Astrocyte (in vitro differentiated cells and primary cell): ENCODE data around the gene DCLK1. TPM values are rescaled to one million over a fixed set of nuclear protein-coding genes. Genes with fewer than 3 reads are reported as not detected.

ENCODE experiments used
- DNase-seq: peaks from one replicate; pipeline ENCODE4 v3.0.0-alpha.2; 2010; ENCODE audit warnings: low read depth
- FAIRE-seq: peaks from 2 replicates; lab custom pipeline; 2011; peaks lifted over from hg19 to GRCh38; lab: Jason Lieb, UNC
- H2AFZ ChIP-seq: 2 replicates; pipeline ENCODE4 v1.6.0; 2012; ENCODE audit warnings: low read depth, low read length, inconsistent platforms
- H3K27ac ChIP-seq: 2 replicates; pipeline ENCODE4 v1.5.1; 2011; ENCODE audit warnings: low read depth, low read length, inconsistent platforms
- H3K27me3 ChIP-seq: 2 replicates; pipeline ENCODE4 v1.6.0; 2011; ENCODE audit warnings: low read length, inconsistent platforms; ENCODE audit not compliant: insufficient read depth
- H3K36me3 ChIP-seq: 2 replicates; pipeline ENCODE4 v1.5.1; 2011; ENCODE audit warnings: low read length, inconsistent platforms; ENCODE audit not compliant: insufficient read depth
- H3K4me1 ChIP-seq: 2 replicates; pipeline ENCODE4 v1.5.1; 2011; ENCODE audit warnings: low read length, inconsistent platforms; ENCODE audit not compliant: insufficient read depth
- H3K4me2 ChIP-seq: 2 replicates; pipeline ENCODE4 v1.6.0; 2012; ENCODE audit warnings: low read length, inconsistent platforms
- H3K4me3 ChIP-seq: 2 replicates; pipeline ENCODE4 v1.5.1; 2011; ENCODE audit warnings: low read depth, mild to moderate bottlenecking, low read length, inconsistent platforms; ENCODE audit not compliant: insufficient read depth
- H3K79me2 ChIP-seq: 2 replicates; pipeline ENCODE4 v1.6.0; 2012; ENCODE audit warnings: mild to moderate bottlenecking, low read length, inconsistent platforms; ENCODE audit not compliant: insufficient read depth
- H3K9ac ChIP-seq: 2 replicates; pipeline ENCODE4 v1.6.0; 2012; ENCODE audit warnings: mild to moderate bottlenecking, low read length, inconsistent platforms
- H3K9me3 ChIP-seq: 2 replicates; pipeline ENCODE4 v1.5.1; 2012; ENCODE audit warnings: low read depth, mild to moderate bottlenecking, low read length, inconsistent platforms; ENCODE audit not compliant: insufficient read depth
- H4K20me1 ChIP-seq: 2 replicates; pipeline ENCODE4 v1.6.0; 2012; ENCODE audit warnings: low read length, inconsistent platforms; ENCODE audit not compliant: insufficient read depth
- H3K27ac Mint-ChIP-seq: one replicate; pipeline ENCODE4 v1.8.0; 2021; ENCODE audit warnings: mild to moderate bottlenecking, mixed read lengths; ENCODE audit not compliant: unreplicated experiment
- H3K27me3 Mint-ChIP-seq: one replicate; pipeline ENCODE4 v1.8.0; 2021; ENCODE audit warnings: low read depth, mixed read lengths; ENCODE audit not compliant: unreplicated experiment
- H3K36me3 Mint-ChIP-seq: one replicate; pipeline ENCODE4 v1.8.0; 2021; ENCODE audit warnings: low read depth, mixed read lengths; ENCODE audit not compliant: unreplicated experiment
- H3K4me1 Mint-ChIP-seq: one replicate; pipeline ENCODE4 v1.8.0; 2021; ENCODE audit warnings: low read depth, mixed read lengths; ENCODE audit not compliant: unreplicated experiment
- H3K4me3 Mint-ChIP-seq: one replicate; pipeline ENCODE4 v1.8.0; 2021; ENCODE audit warnings: mild to moderate bottlenecking, moderate library complexity, mixed read lengths; ENCODE audit not compliant: unreplicated experiment
- H3K9me3 Mint-ChIP-seq: one replicate; pipeline ENCODE4 v1.8.0; 2021; ENCODE audit warnings: mild to moderate bottlenecking, mixed read lengths; ENCODE audit not compliant: unreplicated experiment
- CTCF ChIP-seq: IDR thresholded peaks from 2 replicates; pipeline ENCODE4 v1.5.1; 2011; ENCODE audit warnings: low read depth, mild to moderate bottlenecking, inconsistent platforms, low read length, moderate library complexity; ENCODE audit not compliant: insufficient read depth
- EZH2 ChIP-seq: IDR thresholded peaks from 2 replicates; pipeline ENCODE4 v1.6.1; 2012; ENCODE audit warnings: mild to moderate bottlenecking, low read length, inconsistent platforms; ENCODE audit not compliant: insufficient read depth
- total RNA-seq: library from RNA; stranded (reverse); gene quantifications from 2 replicates; pipeline ENCODE4 v1.2.1, GENCODE V29; 2021

The DCLK1 gene
- total RNA-seq, 1 donor from 2014 or later: 4.9 TPM

- Histone ChIP-seq H4K20me1 (peaks cover 13% of the 10 kb centered on the region), H3K27me3 (peaks cover 24% of the 10 kb centered on the region), H3K79me2 (peaks cover 38% of the 10 kb centered on the region), H3K4me2 (peak overlapping the region; percentile 86), H3K4me1 (peaks cover 12% of the 10 kb centered on the region), H3K4me3 (peak overlapping the region; percentile 59), H3K9me3 (no peaks in the 10 kb centered on the region), H2AFZ (no peak overlapping the region), H3K9ac (peak overlapping the region; percentile 74), H3K27ac (no peak overlapping the region), H3K36me3 (no peaks in the 10 kb centered on the region)
- H3K9me3 Mint-ChIP-seq: no peaks in the 10 kb centered on the region
- H3K36me3 Mint-ChIP-seq: no peaks in the 10 kb centered on the region
- FAIRE-seq (no peak), DNase-seq (no peak)
- no peak overlapping the region for H3K27ac Mint-ChIP-seq
- H3K4me1 Mint-ChIP-seq: no peaks in the 10 kb centered on the region
- peaks cover 43% of the 10 kb centered on the region for H3K27me3 Mint-ChIP-seq
- no peak overlapping the region for H3K4me3 Mint-ChIP-seq
- no peak for TF ChIP-seq EZH2
- no peak for TF ChIP-seq CTCF
Observed at GRCh38 chr13:36129539-36129938, 1.6 kb downstream of the DCLK1 start.

GRCh38 chr13:36126491-36126890 is 4.7 kb downstream of the DCLK1 start:
- peaks cover 13% of the 10 kb centered on the region for H4K20me1 ChIP-seq
- no peaks in the 10 kb centered on the region for H3K36me3 ChIP-seq
- Mint-ChIP-seq H3K36me3 (no peaks in the 10 kb centered on the region), H3K27me3 (peaks cover 42% of the 10 kb centered on the region), H3K4me3 (no peak overlapping the region), H3K27ac (no peak overlapping the region), H3K4me1 (no peaks in the 10 kb centered on the region), H3K9me3 (no peaks in the 10 kb centered on the region)
- no peak for FAIRE-seq
- no peaks in the 10 kb centered on the region for H3K9me3 ChIP-seq
- no peak for DNase-seq
- no peak overlapping the region for H3K4me3 ChIP-seq
- no peak overlapping the region for H3K4me2 ChIP-seq
- no peak overlapping the region for H2AFZ ChIP-seq
- peaks cover 23% of the 10 kb centered on the region for H3K4me1 ChIP-seq
- H3K79me2 ChIP-seq: peaks cover 48% of the 10 kb centered on the region
- peaks cover 20% of the 10 kb centered on the region for H3K27me3 ChIP-seq
- no peak overlapping the region for H3K27ac ChIP-seq
- no peak overlapping the region for H3K9ac ChIP-seq
- TF ChIP-seq EZH2 (no peak), CTCF (no peak)

- no peaks in the 10 kb centered on the region for H3K9me3 Mint-ChIP-seq
- DNase-seq: no peak
- no peak for FAIRE-seq
Observed at GRCh38 chr13:36125841-36126240, 5.3 kb downstream of the DCLK1 start.

More at GRCh38 chr13:36125841-36126240, 5.3 kb downstream of the DCLK1 start:
- TF ChIP-seq EZH2: no peak
- H3K36me3 ChIP-seq: no peaks in the 10 kb centered on the region
- H3K4me3 Mint-ChIP-seq: no peak overlapping the region
- peaks cover 20% of the 10 kb centered on the region for H3K27me3 ChIP-seq
- H3K27me3 Mint-ChIP-seq: peaks cover 40% of the 10 kb centered on the region
- no peak overlapping the region for H3K4me2 ChIP-seq
- H3K9me3 ChIP-seq: no peaks in the 10 kb centered on the region
- H3K36me3 Mint-ChIP-seq: no peaks in the 10 kb centered on the region
- H3K79me2 ChIP-seq: peaks cover 48% of the 10 kb centered on the region
- no peak overlapping the region for H3K27ac Mint-ChIP-seq
- no peak overlapping the region for H2AFZ ChIP-seq
- no peak overlapping the region for H3K4me3 ChIP-seq
- no peak overlapping the region for H3K27ac ChIP-seq
- H3K9ac ChIP-seq: no peak overlapping the region
- H3K4me1 ChIP-seq: peaks cover 23% of the 10 kb centered on the region
- H3K4me1 Mint-ChIP-seq: no peaks in the 10 kb centered on the region
- H4K20me1 ChIP-seq: peaks cover 13% of the 10 kb centered on the region
